Neutrophil (primary cell): ENCODE data around the gene HSPB6.

Source experiments
- H3K27ac ChIP-seq: fragments of 200-600 bp; sonication (generic); 2 replicates; pipeline ENCODE4 v1.5.1; 2016; ENCODE audit warnings: mild to moderate bottlenecking, moderate library complexity
- H3K27me3 ChIP-seq: fragments of 200-600 bp; sonication (generic); 2 replicates; pipeline ENCODE4 v1.6.0; 2016; ENCODE audit warnings: mild to moderate bottlenecking
- H3K36me3 ChIP-seq: fragments of 200-600 bp; sonication (generic); 2 replicates; pipeline ENCODE4 v1.5.1; 2017
- H3K4me1 ChIP-seq, 2 experiments: fragments of 200-600 bp in 1 of 2; sonication (generic) in 1 of 2; 1 replicate in 1 of 2; 2 replicates in 1 of 2; pipeline versions ENCODE4 v1.5.1 to v1.6.1; 2013 to 2016; ENCODE audit warnings: low read depth in 1 of 2, low read length in 1 of 2, mild to moderate bottlenecking in 1 of 2, moderate library complexity in 1 of 2; ENCODE audit not compliant: control insufficient read depth in 1 of 2, insufficient read depth in 1 of 2
- H3K4me3 ChIP-seq, 2 experiments: fragments of 200-600 bp in 1 of 2; sonication (generic) in 1 of 2; 1 replicate in 1 of 2; 2 replicates in 1 of 2; pipeline ENCODE4 v1.5.1; 2013 to 2016; ENCODE audit warnings: low read depth in 1 of 2, low read length in 1 of 2, mild to moderate bottlenecking in 1 of 2, moderate library complexity in 1 of 2
- H3K9me3 ChIP-seq: fragments of 200-600 bp; sonication (generic); 2 replicates; pipeline ENCODE4 v1.5.1; 2016
- CTCF ChIP-seq: fragments of 200-600 bp; sonication (generic); IDR thresholded peaks from 2 replicates; pipeline ENCODE4 v1.5.1; 2016; ENCODE audit warnings: antibody characterized with exemption

The HSPB6 gene

GRCh38 chr19:35710784-35711723 is 45.8 kb downstream of the HSPB6 start:
- Histone ChIP-seq H3K4me3 (no peak overlapping the region), H3K9me3 (no peaks in the 10 kb centered on the region), H3K36me3 (no peaks in the 10 kb centered on the region), H3K4me1 (peaks cover 7 to 10% of the 10 kb centered on the region in 2 experiments), H3K27me3 (peaks cover 45% of the 10 kb centered on the region), H3K27ac (no peak overlapping the region)
- no peak for TF ChIP-seq CTCF

DNA sequence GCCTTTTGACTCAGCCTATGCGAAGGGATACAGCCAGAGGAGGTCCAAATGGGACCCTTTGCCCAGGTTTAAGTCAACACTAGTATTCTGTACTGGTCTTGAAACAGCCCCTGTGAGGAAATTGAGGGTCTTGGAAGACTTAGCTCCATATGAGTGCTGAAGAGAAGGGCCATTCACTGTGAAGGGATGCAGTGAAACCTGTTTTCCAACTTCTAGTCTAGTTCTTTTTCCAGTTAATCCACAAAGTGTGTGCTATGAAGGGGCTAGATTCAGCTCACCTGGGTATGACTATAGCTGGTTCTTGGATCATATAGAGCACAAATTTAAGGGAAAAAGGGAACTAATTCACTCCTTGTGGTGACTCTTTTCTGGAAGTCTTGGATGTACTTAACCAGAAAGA is 48.4 kb downstream of the HSPB6 start:
- Histone ChIP-seq H3K4me3 (no peak overlapping the region), H3K27ac (no peak overlapping the region), H3K36me3 (no peaks in the 10 kb centered on the region), H3K9me3 (no peaks in the 10 kb centered on the region), H3K4me1 (no peaks in the 10 kb centered on the region), H3K27me3 (peaks cover 60% of the 10 kb centered on the region)
- no peak for TF ChIP-seq CTCF
